ENCODE data around the gene ATXN7. TPM values are rescaled to one million over a fixed set of nuclear protein-coding genes. Genes with fewer than 3 reads are reported as not detected.

Gene ATXN7
- total RNA-seq, 1 donor from 2014 or later, result 22.1 TPM

- peaks cover 10% of the 10 kb centered on the region for H3K4me1 Mint-ChIP-seq (ENCODE audit: low read depth, unreplicated experiment)
- no peaks in the 10 kb centered on the region for H3K36me3 Mint-ChIP-seq (ENCODE audit: unreplicated experiment)
- TF ChIP-seq, protein P1, sequence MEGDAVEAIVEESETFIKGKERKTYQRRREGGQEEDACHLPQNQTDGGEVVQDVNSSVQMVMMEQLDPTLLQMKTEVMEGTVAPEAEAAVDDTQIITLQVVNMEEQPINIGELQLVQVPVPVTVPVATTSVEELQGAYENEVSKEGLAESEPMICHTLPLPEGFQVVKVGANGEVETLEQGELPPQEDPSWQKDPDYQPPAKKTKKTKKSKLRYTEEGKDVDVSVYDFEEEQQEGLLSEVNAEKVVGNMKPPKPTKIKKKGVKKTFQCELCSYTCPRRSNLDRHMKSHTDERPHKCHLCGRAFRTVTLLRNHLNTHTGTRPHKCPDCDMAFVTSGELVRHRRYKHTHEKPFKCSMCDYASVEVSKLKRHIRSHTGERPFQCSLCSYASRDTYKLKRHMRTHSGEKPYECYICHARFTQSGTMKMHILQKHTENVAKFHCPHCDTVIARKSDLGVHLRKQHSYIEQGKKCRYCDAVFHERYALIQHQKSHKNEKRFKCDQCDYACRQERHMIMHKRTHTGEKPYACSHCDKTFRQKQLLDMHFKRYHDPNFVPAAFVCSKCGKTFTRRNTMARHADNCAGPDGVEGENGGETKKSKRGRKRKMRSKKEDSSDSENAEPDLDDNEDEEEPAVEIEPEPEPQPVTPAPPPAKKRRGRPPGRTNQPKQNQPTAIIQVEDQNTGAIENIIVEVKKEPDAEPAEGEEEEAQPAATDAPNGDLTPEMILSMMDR (IDR thresholded peaks at IDR 0.05; ENCODE audit: partially characterized antibody, unreplicated experiment), result no peak
- DNase-seq, result no peak
- peaks cover 9% of the 10 kb centered on the region for H3K9me3 Mint-ChIP-seq (ENCODE audit: unreplicated experiment)
- peak overlapping the region; percentile 88 for H3K27ac Mint-ChIP-seq (ENCODE audit: unreplicated experiment)
- peak overlapping the region; percentile 89 for H3K4me3 Mint-ChIP-seq (ENCODE audit: unreplicated experiment)
- H3K27me3 Mint-ChIP-seq (ENCODE audit: unreplicated experiment), result peaks cover 8% of the 10 kb centered on the region
Measured at GRCh38 chr3:63862804-63863149, 890 bp upstream of the ATXN7 start.

DNA sequence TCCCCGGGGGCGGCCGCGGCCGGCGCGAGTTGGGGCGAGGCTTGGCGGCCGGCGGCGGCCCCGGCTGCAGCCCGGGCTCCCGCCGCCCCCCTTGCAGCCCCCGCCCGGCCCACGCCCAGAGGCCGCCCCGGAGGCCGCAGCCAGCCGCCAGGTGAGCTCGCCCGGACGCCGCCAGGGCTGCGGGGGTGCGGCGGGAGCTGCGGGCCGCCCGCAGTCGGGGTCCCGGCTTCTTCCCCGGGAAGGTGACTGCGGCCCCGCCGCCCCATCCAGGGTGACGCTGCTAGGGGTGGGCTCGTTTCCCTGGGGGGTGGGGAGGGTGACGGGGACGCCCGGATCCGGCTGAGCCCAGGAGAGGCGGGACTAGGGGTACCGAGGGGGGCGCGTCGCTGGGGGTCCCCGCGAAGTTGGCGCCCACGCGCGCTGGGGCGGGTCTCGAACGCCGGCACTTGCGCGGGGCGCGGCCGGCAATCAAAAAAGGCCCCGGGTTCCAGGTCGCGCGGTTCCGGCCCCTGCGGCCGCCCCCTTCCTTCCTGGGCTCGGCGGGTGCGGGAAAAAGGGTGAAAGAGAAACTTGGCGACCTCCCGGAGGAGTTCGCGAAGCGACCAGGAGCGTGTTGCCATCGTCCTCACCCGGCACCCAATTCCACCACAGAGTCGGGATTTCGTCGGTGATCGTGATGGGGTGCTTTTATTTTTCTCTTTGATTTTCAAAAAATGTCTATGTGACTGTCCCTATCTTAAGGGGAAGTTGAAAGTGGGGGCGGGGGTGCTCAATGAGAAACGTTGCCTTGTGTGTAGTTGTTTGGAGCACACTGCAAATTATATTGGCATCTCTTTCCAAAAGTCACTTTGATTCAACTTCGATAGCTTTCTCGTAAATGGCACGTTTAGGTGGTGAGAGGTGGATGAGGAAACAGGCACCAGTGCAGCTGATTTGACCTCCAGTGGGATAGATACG is 619 bp downstream of the ATXN7 start:
- Mint-ChIP-seq H3K9me3 (ENCODE audit: unreplicated experiment) (peaks cover 9% of the 10 kb centered on the region), H3K36me3 (ENCODE audit: unreplicated experiment) (no peaks in the 10 kb centered on the region), H3K4me1 (ENCODE audit: low read depth, unreplicated experiment) (peaks cover 10% of the 10 kb centered on the region), H3K27ac (ENCODE audit: unreplicated experiment) (peak overlapping the region; percentile 18), H3K4me3 (ENCODE audit: unreplicated experiment) (peak overlapping the region; percentile 83), H3K27me3 (ENCODE audit: unreplicated experiment) (peaks cover 8% of the 10 kb centered on the region)
- peak; percentile 43 for DNase-seq
- TF ChIP-seq, protein P1 (IDR thresholded peaks at IDR 0.05; ENCODE audit: partially characterized antibody, unreplicated experiment), result no peak

DNA sequence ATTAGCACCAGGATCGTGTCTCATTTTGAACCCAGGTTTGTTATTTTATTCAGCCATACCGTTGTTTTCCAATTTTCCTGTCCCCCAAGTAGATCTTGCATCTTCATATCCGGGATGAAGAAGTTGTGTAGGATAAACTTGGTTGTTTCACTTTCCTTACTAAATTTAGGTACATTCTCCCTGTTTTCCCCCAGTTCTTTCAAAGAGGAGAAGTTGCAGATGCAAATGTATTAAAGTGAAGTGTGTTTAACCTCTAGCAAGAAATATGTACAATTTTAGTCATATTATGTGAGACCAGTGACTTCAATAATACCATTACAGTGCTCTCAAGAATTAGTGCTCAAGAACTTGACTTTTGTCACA is 1.3 kb downstream of the ATXN7 start:
- DNase-seq, result no peak
- Mint-ChIP-seq H3K9me3 (ENCODE audit: unreplicated experiment) (peaks cover 9% of the 10 kb centered on the region), H3K4me1 (ENCODE audit: low read depth, unreplicated experiment) (peaks cover 10% of the 10 kb centered on the region), H3K36me3 (ENCODE audit: unreplicated experiment) (no peaks in the 10 kb centered on the region), H3K27ac (ENCODE audit: unreplicated experiment) (peak overlapping the region; percentile 18), H3K27me3 (ENCODE audit: unreplicated experiment) (peaks cover 8% of the 10 kb centered on the region), H3K4me3 (ENCODE audit: unreplicated experiment) (peak overlapping the region; percentile 83)
- TF ChIP-seq, protein P1 (IDR thresholded peaks at IDR 0.05; ENCODE audit: partially characterized antibody, unreplicated experiment), result no peak

DNA sequence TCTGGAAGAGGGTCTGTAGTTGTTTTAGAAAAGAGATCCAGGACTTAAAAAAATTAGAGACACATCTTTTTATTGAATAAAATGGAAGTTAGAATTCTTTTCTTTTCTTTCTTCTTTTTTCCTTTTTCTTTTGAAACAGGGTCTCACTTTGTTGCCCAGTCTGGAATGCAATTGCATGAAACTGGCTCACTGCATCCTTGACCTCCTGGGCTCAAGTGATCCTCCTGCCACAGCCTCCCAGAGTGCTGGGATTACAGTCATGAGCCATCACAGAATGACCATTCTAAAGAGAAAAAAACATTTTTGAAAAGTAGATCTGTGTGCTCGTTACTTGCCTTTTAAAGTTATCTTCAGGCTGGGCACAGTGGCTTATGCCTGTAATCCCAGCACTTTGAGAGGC is 3.6 kb downstream of the ATXN7 start:
- DNase-seq, result no peak
- peaks cover 7% of the 10 kb centered on the region for H3K9me3 Mint-ChIP-seq (ENCODE audit: unreplicated experiment)
- H3K27ac Mint-ChIP-seq (ENCODE audit: unreplicated experiment), result no peak overlapping the region
- TF ChIP-seq, protein P1 (IDR thresholded peaks at IDR 0.05; ENCODE audit: partially characterized antibody, unreplicated experiment), result no peak
- H3K36me3 Mint-ChIP-seq (ENCODE audit: unreplicated experiment), result no peaks in the 10 kb centered on the region
- H3K4me3 Mint-ChIP-seq (ENCODE audit: unreplicated experiment), result no peak overlapping the region
- peaks cover 7% of the 10 kb centered on the region for H3K27me3 Mint-ChIP-seq (ENCODE audit: unreplicated experiment)
- peaks cover 14% of the 10 kb centered on the region for H3K4me1 Mint-ChIP-seq (ENCODE audit: low read depth, unreplicated experiment)

- DNase-seq, result no peak
- no peak overlapping the region for H3K4me3 Mint-ChIP-seq (ENCODE audit: unreplicated experiment)
- TF ChIP-seq, protein P1 (IDR thresholded peaks at IDR 0.05; ENCODE audit: partially characterized antibody, unreplicated experiment), result no peak
- H3K36me3 Mint-ChIP-seq (ENCODE audit: unreplicated experiment), result no peaks in the 10 kb centered on the region
- H3K9me3 Mint-ChIP-seq (ENCODE audit: unreplicated experiment), result no peaks in the 10 kb centered on the region
- no peaks in the 10 kb centered on the region for H3K27me3 Mint-ChIP-seq (ENCODE audit: unreplicated experiment)
- H3K27ac Mint-ChIP-seq (ENCODE audit: unreplicated experiment), result no peak overlapping the region
- peaks cover 8% of the 10 kb centered on the region for H3K4me1 Mint-ChIP-seq (ENCODE audit: low read depth, unreplicated experiment)
Measured at GRCh38 chr3:63869940-63870614, 6.4 kb downstream of the ATXN7 start.
